Measurements from ENCODE around the gene AIPL1.

Gene AIPL1

GRCh38 chr17:6437956-6438355 is 3.0 kb upstream of the AIPL1 start:
- H3K79me2 ChIP-seq (ENCODE audit: insufficient read depth, low read length): no peaks in the 10 kb centered on the region
- H3K36me3 ChIP-seq (ENCODE audit: low read length): no peaks in the 10 kb centered on the region
- no peak overlapping the region for H3K27ac ChIP-seq (ENCODE audit: low read depth, low read length)
- H3K27me3 ChIP-seq (ENCODE audit: low read length): no peaks in the 10 kb centered on the region
- no peaks in the 10 kb centered on the region for H4K20me1 ChIP-seq (ENCODE audit: low read depth, low read length)
- H3K9me3 ChIP-seq (ENCODE audit: insufficient read depth, low read length): no peaks in the 10 kb centered on the region
- H3K9ac ChIP-seq (ENCODE audit: low read length): no peak overlapping the region
- H3F3A ChIP-seq (ENCODE audit: insufficient read depth): no peaks in the 10 kb centered on the region
- no peak overlapping the region for H3K4me3 ChIP-seq (ENCODE audit: insufficient read depth, low read length, poor library complexity, severe bottlenecking)
- no peak for TF ChIP-seq EZH2phosphoT487 (conservative IDR thresholded peaks at IDR 0.05; ENCODE audit: low read length)
- TF ChIP-seq CTCF (IDR thresholded peaks at IDR 0.05; ENCODE audit: insufficient read depth, low read length, poor library complexity, severe bottlenecking): no peak
- no peak overlapping the region for H2AFZ ChIP-seq (ENCODE audit: low read depth, low read length, severe bottlenecking)
- H3K9me2 ChIP-seq (replicated peaks; ENCODE audit: insufficient read depth, low read length): no peaks in the 10 kb centered on the region
- no peak overlapping the region for H3K4me2 ChIP-seq (ENCODE audit: low read depth, low read length, poor library complexity, severe bottlenecking)

GRCh38 chr17:6437466-6437865 is 2.5 kb upstream of the AIPL1 start:
- Histone ChIP-seq H3K4me2 (ENCODE audit: low read depth, low read length, poor library complexity, severe bottlenecking) (no peak overlapping the region), H3K4me3 (ENCODE audit: insufficient read depth, low read length, poor library complexity, severe bottlenecking) (no peak overlapping the region)
- no peak for TF ChIP-seq EZH2phosphoT487 (conservative IDR thresholded peaks at IDR 0.05; ENCODE audit: low read length)

GRCh38 chr17:6435968-6436367 is 1.0 kb upstream of the AIPL1 start:
- Histone ChIP-seq H3K9me3 (ENCODE audit: insufficient read depth, low read length) (peaks cover 1% of the 10 kb centered on the region; the same call in 1 of the 2 replicates), H2AFZ (ENCODE audit: low read depth, low read length, severe bottlenecking) (no peak overlapping the region), H3K27me3 (ENCODE audit: low read length) (no peaks in the 10 kb centered on the region), H3K4me2 (ENCODE audit: low read depth, low read length, poor library complexity, severe bottlenecking) (no peak overlapping the region), H3K9ac (ENCODE audit: low read length) (no peak overlapping the region), H3K36me3 (ENCODE audit: low read length) (no peaks in the 10 kb centered on the region), H3K9me2 (replicated peaks; ENCODE audit: insufficient read depth, low read length) (no peaks in the 10 kb centered on the region), H3F3A (ENCODE audit: insufficient read depth) (no peaks in the 10 kb centered on the region), H3K27ac (ENCODE audit: low read depth, low read length) (no peak overlapping the region), H3K79me2 (ENCODE audit: insufficient read depth, low read length) (no peaks in the 10 kb centered on the region), H3K4me3 (ENCODE audit: insufficient read depth, low read length, poor library complexity, severe bottlenecking) (no peak overlapping the region), H4K20me1 (ENCODE audit: low read depth, low read length) (no peaks in the 10 kb centered on the region)
- TF ChIP-seq EZH2phosphoT487 (conservative IDR thresholded peaks at IDR 0.05; ENCODE audit: low read length): no peak
- peak; percentile 63 for TF ChIP-seq CTCF (IDR thresholded peaks at IDR 0.05; ENCODE audit: insufficient read depth, low read length, poor library complexity, severe bottlenecking)

More at GRCh38 chr17:6437466-6437865, 2.5 kb upstream of the AIPL1 start:
- no peaks in the 10 kb centered on the region for H3K9me3 ChIP-seq (ENCODE audit: insufficient read depth, low read length)
- H3K36me3 ChIP-seq (ENCODE audit: low read length): no peaks in the 10 kb centered on the region
- no peak overlapping the region for H3K27ac ChIP-seq (ENCODE audit: low read depth, low read length)
- no peaks in the 10 kb centered on the region for H3K79me2 ChIP-seq (ENCODE audit: insufficient read depth, low read length)
- no peaks in the 10 kb centered on the region for H4K20me1 ChIP-seq (ENCODE audit: low read depth, low read length)
- no peaks in the 10 kb centered on the region for H3K27me3 ChIP-seq (ENCODE audit: low read length)
- no peaks in the 10 kb centered on the region for H3F3A ChIP-seq (ENCODE audit: insufficient read depth)
- no peak overlapping the region for H2AFZ ChIP-seq (ENCODE audit: low read depth, low read length, severe bottlenecking)
- H3K9ac ChIP-seq (ENCODE audit: low read length): no peak overlapping the region
- no peaks in the 10 kb centered on the region for H3K9me2 ChIP-seq (replicated peaks; ENCODE audit: insufficient read depth, low read length)

GRCh38 chr17:6430769-6431168 is 4.2 kb downstream of the AIPL1 start:
- H3K4me3 ChIP-seq (ENCODE audit: insufficient read depth, low read length, poor library complexity, severe bottlenecking): no peak overlapping the region
- no peaks in the 10 kb centered on the region for H3K9me2 ChIP-seq (replicated peaks; ENCODE audit: insufficient read depth, low read length)
- TF ChIP-seq EZH2phosphoT487 (conservative IDR thresholded peaks at IDR 0.05; ENCODE audit: low read length): no peak
- TF ChIP-seq CTCF (IDR thresholded peaks at IDR 0.05; ENCODE audit: insufficient read depth, low read length, poor library complexity, severe bottlenecking): no peak
- no peaks in the 10 kb centered on the region for H3K79me2 ChIP-seq (ENCODE audit: insufficient read depth, low read length)
- no peak overlapping the region for H2AFZ ChIP-seq (ENCODE audit: low read depth, low read length, severe bottlenecking)
- H3K9ac ChIP-seq (ENCODE audit: low read length): no peak overlapping the region
- peaks cover 6% of the 10 kb centered on the region; the same call in 1 of the 2 replicates for H3K9me3 ChIP-seq (ENCODE audit: insufficient read depth, low read length)
- H3K4me2 ChIP-seq (ENCODE audit: low read depth, low read length, poor library complexity, severe bottlenecking): no peak overlapping the region
- no peaks in the 10 kb centered on the region for H4K20me1 ChIP-seq (ENCODE audit: low read depth, low read length)
- no peaks in the 10 kb centered on the region for H3K36me3 ChIP-seq (ENCODE audit: low read length)
- no peak overlapping the region for H3K27ac ChIP-seq (ENCODE audit: low read depth, low read length)
- no peaks in the 10 kb centered on the region for H3K27me3 ChIP-seq (ENCODE audit: low read length)
- no peaks in the 10 kb centered on the region for H3F3A ChIP-seq (ENCODE audit: insufficient read depth)
